Measurements from ENCODE around the gene OLFM1.

- TF ChIP-seq YY1 (IDR thresholded peaks at IDR 0.05; ENCODE audit: extremely low read depth, insufficient replicate concordance, low read depth, low read length): no peak
- TF ChIP-seq CTCF (IDR thresholded peaks at IDR 0.05 in 2 of 3, conservative IDR thresholded peaks at IDR 0.05 in 1 of 3; ENCODE audit: borderline replicate concordance in 1 of 3, insufficient read depth in 1 of 3, low read depth in 2 of 3, low read length in 2 of 3): no peak
- no peak for TF ChIP-seq MAX (IDR thresholded peaks at IDR 0.05)
- no peak for TF ChIP-seq RAD21 (IDR thresholded peaks at IDR 0.05; ENCODE audit: low read depth)
Measured at GRCh38 chr9:135103001-135103446, 15.6 kb downstream of the OLFM1 start.
